ENCODE data around the gene ARPC1A.
"Not testable (repeated sequence)": the region's sequence is repeated elsewhere in the genome, so short reads cannot be mapped to it uniquely, and the experiment has no call there.

Gene ARPC1A

GRCh38 chr7:99324559-99324958, 1.1 kb upstream of the ARPC1A start:
- DNase-seq, result no peak

GRCh38 chr7:99325001-99325493, 651 bp upstream of the ARPC1A start:
- no peak for DNase-seq

GRCh38 chr7:99326408-99326782, 697 bp downstream of the ARPC1A start:
- DNase-seq, result no peak

DNA sequence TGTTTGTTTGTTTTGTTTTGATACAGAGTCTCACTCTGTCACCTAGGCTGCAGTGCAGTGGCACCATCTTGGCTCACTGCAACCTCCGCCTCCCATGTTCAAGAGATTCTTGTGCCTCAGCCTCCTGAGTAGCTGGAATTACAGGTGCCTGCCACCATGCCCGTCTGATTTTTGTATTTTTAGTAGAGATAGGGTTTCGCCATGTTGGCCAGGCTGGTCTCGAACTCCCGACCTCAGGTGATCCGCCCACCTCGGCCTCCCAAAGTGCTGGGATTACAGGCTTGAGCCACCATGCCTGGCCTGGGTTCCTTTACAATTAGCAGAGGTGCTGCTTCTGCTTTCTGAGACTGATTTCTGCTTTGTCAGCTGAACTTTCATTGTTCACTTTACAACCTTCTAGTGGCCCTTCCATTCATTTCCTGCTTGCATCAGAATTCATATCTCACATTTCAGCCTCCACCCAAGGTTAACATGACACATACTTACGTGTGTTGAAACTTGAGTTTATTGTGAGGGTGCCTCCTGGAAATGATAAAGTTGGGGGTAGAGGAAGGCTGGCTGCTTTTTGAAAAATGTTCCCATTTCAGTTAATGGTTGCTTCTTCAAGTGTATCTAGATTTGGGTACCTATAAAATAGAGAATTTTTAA, 4.7 kb downstream of the ARPC1A start:
- DNase-seq, result not testable (repeated sequence)

GRCh38 chr7:99331002-99331401, 5.3 kb downstream of the ARPC1A start:
- no peak for DNase-seq

DNA sequence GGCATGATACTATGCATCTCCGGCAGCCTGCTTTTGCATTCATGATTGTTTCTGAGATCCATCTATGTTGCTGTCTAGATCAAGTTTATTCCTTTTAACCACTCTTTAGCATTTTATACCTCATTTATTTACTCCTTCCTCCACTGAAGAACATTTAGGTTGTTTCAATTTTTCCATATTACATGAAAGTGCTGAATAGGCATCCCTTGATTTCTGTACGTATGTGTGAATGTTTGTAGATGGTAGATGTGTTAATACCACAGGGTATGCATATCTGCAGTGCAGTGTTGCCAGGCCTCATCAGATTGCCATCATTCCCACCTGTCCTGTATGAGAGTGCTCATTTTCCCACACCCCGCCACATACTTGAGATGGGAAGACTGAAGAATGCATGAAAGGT, 13.9 kb downstream of the ARPC1A start:
- DNase-seq, result no peak

GRCh38 chr7:99340659-99341058, 15.0 kb downstream of the ARPC1A start:
- no peak for DNase-seq

DNA sequence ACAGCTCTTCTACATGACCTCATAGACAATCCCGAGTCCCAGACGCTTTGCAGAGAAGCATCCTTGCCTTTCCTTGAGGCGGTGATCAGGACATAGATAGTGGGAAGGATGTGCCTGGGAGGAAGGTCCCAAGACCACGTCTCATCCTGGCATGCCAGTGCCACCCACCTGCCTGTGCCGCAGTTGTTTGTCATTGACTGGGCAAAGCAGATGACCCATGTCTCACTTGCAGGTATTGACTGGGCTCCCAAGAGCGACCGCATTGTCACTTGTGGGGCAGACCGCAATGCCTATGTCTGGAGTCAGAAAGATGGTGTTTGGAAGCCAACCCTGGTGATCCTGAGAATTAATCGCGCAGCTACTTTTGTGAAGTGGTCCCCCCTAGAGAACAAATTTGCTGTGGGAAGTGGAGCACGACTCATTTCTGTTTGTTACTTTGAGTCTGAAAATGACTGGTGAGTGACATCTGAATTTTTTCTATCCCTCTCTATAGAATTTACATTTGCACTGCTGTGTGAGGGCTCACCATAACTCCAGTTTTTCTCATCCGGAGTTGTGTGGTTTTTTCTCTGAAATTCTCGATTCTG, 18.5 kb downstream of the ARPC1A start:
- no peak for DNase-seq

DNA sequence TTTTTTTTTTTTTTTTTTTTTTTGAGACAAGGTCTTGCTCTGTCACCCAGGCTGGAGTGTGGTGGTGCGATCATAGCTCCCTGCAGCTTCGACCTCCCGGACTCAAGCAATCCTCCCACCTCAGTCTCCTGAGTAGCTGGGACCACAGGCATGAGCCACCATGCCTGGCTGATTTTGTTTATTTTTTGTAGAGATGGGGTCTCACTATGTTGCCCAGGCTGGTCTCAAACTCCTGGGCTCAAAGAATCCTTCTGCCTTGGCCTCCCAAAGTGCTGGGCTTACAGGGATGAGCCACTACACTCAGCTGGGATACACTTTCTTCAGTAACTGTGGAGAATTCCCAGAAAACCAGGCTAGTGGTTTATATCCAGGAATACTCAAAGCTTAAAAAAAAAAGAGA, 24.9 kb downstream of the ARPC1A start:
- DNase-seq, result not testable (repeated sequence)

- no peak for DNase-seq
Measured at GRCh38 chr7:99352247-99352646, 26.5 kb downstream of the ARPC1A start.

GRCh38 chr7:99355098-99355497, 29.4 kb downstream of the ARPC1A start:
- DNase-seq, result no peak

DNA sequence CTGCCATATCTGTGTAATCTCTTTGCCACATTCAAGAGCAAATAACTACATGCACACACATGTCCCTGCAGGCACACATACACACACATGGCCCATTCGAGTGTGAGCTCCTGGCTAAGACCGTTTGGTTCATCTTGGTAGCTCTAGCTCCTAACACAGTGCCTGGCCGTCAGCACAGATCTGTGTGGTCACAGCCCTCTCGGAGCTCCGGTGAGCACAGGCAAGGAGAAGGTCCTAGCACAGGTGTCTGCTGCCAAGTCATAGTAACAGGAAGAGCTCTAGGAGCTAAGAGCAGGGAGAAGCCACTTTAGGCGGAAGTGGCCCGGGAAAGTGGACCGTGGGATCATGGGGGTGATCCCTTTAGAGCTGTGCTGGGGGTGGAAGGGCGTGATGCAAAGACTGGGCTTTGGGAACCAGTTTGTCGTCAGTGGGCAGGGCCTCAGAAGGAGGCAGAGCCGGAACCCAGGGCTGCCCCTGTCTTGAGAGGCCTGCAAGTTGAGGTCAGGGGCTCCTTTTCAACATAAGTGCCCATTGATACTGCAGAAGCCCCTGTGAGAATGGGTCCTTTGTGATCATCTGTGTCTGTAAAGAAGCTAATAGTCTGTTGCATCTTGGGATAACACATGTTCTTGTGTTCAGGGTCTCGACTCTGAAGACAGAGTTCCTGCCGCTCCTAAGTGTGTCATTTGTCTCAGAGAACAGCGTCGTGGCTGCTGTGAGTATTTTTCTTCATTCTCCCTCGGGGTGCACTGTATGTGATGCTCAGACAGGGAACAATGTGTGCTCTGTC, 32.2 kb downstream of the ARPC1A start:
- no peak for DNase-seq

DNA sequence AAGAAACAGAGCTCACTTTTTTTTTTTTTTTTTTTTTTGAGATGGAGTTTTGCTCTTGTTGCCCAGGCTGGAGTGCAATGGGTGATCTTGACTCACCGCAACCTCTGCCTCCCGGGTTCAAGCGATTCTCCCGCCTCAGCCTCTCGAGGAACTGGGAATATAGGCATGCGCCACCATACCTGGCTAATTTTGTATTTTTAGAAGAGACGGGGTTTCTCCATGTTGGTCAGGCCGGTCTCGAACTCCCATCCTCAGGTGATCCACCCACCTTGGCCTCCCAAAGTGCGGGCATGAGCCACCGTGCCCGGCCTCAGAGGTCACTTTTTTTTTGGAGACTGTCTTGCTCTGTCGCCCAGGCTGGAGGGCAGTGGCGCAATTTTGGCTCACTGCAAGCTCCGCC, 32.8 kb downstream of the ARPC1A start:
- DNase-seq, result not testable (repeated sequence)

GRCh38 chr7:99359465-99360154, 33.9 kb downstream of the ARPC1A start:
- DNase-seq, result no peak

DNA sequence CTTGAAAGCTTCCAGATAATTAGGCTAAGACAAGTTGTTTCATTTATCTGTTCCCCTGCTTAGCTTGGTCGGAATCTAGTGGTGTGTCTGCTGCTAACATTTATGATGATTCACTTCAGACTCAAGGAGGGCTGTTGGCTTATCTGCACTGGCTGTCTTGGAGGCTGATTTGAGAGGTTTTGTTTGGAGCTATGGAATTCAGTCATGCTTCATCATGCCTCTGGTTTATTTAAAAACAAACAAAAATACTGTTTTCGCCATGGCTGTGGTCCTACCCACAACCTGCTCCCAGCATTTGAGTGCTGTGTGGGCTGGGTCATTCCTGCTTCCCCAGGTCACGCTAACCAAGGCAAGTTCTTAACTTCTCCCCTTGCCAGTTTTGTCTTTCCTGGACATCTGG, 37.1 kb downstream of the ARPC1A start:
- no peak for DNase-seq

DNA sequence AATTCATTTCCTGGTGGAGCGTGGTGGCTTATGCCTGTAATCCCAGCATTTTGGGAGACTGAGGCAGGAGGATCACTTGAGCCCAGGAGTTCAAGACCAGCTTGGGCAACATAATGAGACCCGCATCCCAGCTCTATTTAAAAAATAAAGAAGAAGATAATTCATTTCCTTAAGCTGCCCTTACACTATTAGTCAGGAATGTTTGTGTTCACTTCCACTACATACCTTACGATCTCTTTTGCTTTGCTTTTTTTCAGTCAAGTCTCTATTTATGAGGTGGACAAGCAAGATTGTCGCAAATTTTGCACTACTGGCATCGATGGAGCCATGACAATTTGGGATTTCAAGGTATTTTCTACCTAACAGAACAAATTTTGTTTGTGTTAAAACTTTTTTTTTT, 37.6 kb downstream of the ARPC1A start:
- DNase-seq, result no peak

DNA sequence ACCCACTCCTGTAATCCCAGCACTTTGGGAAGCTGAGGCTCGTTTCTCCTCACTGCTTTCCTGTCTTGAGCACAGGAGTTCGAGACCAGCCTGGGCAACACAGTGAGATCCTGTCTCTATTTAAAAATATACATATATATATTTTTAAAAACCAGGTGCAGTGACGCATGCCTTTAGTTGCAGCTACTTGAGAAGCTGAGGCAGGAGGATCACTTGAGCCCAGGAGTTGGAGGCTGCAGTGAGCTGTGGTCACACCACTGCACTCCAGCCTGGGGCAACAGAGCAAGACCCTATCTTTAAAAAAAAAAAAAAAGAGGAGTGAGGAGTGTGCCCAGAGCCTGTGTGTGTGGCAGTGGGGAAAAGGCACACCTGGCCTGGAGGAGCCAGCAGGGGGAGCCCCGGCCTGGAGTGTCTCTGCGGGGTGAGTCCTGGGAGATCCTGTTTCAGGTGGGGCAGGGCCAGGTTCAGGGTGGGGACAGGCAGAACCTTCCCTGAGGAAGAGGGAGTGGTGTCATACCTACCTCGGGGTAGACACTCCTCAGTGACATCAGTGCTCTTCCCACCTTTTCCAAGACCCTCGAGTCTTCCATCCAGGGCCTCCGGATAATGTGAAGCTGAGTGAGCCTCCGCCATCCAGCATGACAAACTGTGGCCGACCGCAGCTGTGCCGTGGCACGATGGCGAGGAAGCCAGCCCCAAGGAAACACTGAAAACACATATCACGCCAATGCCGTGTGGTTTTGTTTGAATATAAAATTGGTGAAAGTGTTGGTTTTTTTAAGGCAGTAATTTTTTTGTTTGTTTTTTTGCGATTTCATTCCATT, 39.8 kb downstream of the ARPC1A start:
- DNase-seq, result peak; percentile 46

- no peak for DNase-seq
Measured at GRCh38 chr7:99366646-99367045, 40.9 kb downstream of the ARPC1A start.

GRCh38 chr7:99368750-99369389, 43.2 kb downstream of the ARPC1A start:
- DNase-seq, result no peak

GRCh38 chr7:99369767-99370391, 44.2 kb downstream of the ARPC1A start:
- DNase-seq, result no peak

- no peak for DNase-seq
Measured at GRCh38 chr7:99371376-99371920, 45.8 kb downstream of the ARPC1A start.
